Measurements from ENCODE around the gene NRP1. TPM values are rescaled to one million over a fixed set of nuclear protein-coding genes. Genes with fewer than 3 reads are reported as not detected.

Gene NRP1
- total RNA-seq, 1 donor from 2014 or later, result 16.1 TPM

DNA sequence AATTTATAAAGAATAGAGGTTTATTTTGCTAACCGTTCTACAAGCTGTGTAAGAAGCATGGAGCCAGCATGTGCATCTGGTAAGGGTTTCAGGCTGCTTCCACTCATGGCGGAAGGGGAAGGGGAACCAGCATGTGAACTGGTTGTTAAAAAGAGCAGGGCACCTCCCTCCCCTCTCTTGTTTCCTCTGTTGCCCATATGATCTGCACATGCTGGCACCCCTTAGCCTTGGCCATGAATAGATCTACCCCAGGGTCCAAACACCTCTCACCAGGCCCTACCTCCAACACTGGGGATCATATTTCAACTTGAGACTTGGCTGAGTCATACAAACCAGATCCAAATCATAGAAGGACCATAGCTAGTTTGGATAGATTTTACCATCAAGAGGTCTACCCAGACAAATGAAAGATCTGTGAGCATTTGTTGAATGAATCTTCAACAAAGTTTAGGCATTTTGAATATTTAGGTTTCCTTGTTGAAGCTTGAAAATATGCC is 36.0 kb upstream of the NRP1 start:
- no peak overlapping the region for H3K4me3 Mint-ChIP-seq
- TF ChIP-seq, protein P1, sequence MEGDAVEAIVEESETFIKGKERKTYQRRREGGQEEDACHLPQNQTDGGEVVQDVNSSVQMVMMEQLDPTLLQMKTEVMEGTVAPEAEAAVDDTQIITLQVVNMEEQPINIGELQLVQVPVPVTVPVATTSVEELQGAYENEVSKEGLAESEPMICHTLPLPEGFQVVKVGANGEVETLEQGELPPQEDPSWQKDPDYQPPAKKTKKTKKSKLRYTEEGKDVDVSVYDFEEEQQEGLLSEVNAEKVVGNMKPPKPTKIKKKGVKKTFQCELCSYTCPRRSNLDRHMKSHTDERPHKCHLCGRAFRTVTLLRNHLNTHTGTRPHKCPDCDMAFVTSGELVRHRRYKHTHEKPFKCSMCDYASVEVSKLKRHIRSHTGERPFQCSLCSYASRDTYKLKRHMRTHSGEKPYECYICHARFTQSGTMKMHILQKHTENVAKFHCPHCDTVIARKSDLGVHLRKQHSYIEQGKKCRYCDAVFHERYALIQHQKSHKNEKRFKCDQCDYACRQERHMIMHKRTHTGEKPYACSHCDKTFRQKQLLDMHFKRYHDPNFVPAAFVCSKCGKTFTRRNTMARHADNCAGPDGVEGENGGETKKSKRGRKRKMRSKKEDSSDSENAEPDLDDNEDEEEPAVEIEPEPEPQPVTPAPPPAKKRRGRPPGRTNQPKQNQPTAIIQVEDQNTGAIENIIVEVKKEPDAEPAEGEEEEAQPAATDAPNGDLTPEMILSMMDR (conservative IDR thresholded peaks at IDR 0.05), result no peak
- DNase-seq (ENCODE audit: low read depth, low spot score), result no peak
- no peaks in the 10 kb centered on the region for H3K4me1 Mint-ChIP-seq
- no peak overlapping the region for H3K27ac Mint-ChIP-seq (ENCODE audit: unreplicated experiment)
- no peaks in the 10 kb centered on the region for H3K27me3 Mint-ChIP-seq (ENCODE audit: low read depth)
- peaks cover 18% of the 10 kb centered on the region for H3K9me3 Mint-ChIP-seq
- peaks cover 7% of the 10 kb centered on the region for H3K36me3 Mint-ChIP-seq (ENCODE audit: low read depth)

DNA sequence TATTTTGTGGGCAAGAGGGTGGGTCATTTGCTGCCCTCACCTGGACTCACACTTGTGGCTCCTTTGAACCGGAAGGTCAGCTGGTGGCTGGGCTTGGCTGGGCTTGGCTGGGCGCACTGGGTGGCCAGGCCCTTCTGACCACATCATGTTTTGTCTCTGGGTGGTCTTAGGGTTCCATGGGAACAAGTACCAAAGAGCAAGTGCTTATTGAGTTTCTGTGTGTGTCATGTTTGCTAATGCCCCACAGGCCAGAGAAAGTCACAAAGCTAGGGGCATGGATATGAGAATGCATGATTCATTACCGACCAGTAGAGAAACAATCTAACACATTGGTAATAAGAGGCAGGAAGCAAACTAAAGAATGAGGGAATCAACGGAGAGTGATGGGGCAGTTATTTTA is 33.6 kb upstream of the NRP1 start:
- Mint-ChIP-seq H3K9me3 (peaks cover 21% of the 10 kb centered on the region), H3K4me3 (no peak overlapping the region), H3K27me3 (ENCODE audit: low read depth) (no peaks in the 10 kb centered on the region), H3K4me1 (no peaks in the 10 kb centered on the region), H3K36me3 (ENCODE audit: low read depth) (peaks cover 9% of the 10 kb centered on the region), H3K27ac (ENCODE audit: unreplicated experiment) (no peak overlapping the region)
- TF ChIP-seq, protein P1 (conservative IDR thresholded peaks at IDR 0.05), result no peak
- no peak for DNase-seq (ENCODE audit: low read depth, low spot score)

DNA sequence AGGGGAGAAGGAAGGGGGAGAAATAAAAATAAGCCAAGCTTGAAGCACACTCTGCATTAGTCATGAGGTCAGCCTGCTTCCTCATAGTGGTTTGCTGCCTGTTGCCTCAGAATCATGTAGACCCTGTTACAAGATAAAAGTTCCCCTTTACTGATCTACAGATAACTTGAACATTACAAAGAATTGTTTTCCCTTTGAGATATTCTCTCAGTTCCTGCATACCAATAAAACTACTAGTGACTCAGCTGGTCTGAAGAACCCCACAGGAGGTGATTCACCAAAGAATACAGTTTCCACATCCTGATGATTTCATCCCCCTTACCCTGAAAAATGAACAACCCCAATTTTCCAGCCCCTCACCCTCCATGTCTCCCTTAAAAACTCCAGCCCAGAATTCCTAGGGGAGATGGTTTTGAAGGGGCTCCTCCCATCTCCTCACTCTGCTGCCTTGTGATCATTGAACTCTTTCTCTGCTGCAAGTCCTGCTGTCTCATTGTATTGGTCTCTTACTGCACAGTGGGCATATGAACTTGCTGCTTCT is 31.5 kb upstream of the NRP1 start:
- H3K4me3 Mint-ChIP-seq, result no peak overlapping the region
- peaks cover 9% of the 10 kb centered on the region for H3K36me3 Mint-ChIP-seq (ENCODE audit: low read depth)
- TF ChIP-seq, protein P1 (conservative IDR thresholded peaks at IDR 0.05), result no peak
- no peak overlapping the region for H3K27ac Mint-ChIP-seq (ENCODE audit: unreplicated experiment)
- H3K4me1 Mint-ChIP-seq, result no peaks in the 10 kb centered on the region
- no peak for DNase-seq (ENCODE audit: low read depth, low spot score)
- H3K9me3 Mint-ChIP-seq, result peaks cover 23% of the 10 kb centered on the region
- H3K27me3 Mint-ChIP-seq (ENCODE audit: low read depth), result no peaks in the 10 kb centered on the region

DNA sequence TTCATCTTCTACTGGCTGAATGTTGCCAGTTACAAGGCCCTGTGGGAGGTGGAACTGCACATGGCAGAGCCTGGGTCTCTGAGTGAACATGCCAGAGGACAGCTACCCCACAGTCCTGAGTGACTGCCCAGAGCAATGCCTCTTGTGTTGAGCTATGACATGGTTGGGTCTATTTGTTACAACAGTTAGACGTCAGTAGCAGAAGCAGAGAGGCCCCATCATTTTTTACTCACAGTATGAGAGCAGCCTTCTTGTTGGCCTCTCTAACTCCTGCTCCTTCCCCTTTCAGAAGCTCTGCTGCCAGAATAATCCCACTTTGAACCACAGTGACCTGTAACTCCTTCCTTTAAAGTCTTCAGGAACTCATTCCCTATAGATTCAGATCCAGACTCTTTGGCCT is 30.8 kb upstream of the NRP1 start:
- no peak for DNase-seq (ENCODE audit: low read depth, low spot score)
- H3K9me3 Mint-ChIP-seq, result peaks cover 26% of the 10 kb centered on the region
- H3K4me3 Mint-ChIP-seq, result no peak overlapping the region
- TF ChIP-seq, protein P1 (conservative IDR thresholded peaks at IDR 0.05), result no peak
- H3K27me3 Mint-ChIP-seq (ENCODE audit: low read depth), result no peaks in the 10 kb centered on the region
- peaks cover 9% of the 10 kb centered on the region for H3K36me3 Mint-ChIP-seq (ENCODE audit: low read depth)
- H3K4me1 Mint-ChIP-seq, result no peaks in the 10 kb centered on the region
- H3K27ac Mint-ChIP-seq (ENCODE audit: unreplicated experiment), result no peak overlapping the region

DNA sequence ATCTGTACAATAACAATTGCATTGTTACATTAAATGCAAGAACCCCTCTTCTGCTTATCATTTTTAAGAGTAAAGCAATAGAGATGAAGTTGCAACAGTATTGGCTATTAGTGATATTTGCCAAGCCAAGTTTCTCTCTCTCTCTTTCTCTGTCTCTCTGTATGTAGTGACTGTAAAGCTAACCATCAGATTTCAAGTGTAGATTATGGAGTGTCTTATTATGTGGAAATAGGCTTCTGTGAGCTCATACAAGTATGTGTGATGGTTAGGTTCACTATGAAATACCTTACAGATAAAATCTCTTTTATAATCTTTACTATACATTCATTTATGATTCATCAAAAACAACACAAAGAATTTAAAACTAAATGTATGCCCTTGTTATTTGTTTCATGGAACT is 28.6 kb upstream of the NRP1 start:
- H3K4me3 Mint-ChIP-seq, result no peak overlapping the region
- H3K27ac Mint-ChIP-seq (ENCODE audit: unreplicated experiment), result no peak overlapping the region
- TF ChIP-seq, protein P1 (conservative IDR thresholded peaks at IDR 0.05), result no peak
- H3K27me3 Mint-ChIP-seq (ENCODE audit: low read depth), result no peaks in the 10 kb centered on the region
- no peak for DNase-seq (ENCODE audit: low read depth, low spot score)
- peaks cover 7% of the 10 kb centered on the region for H3K36me3 Mint-ChIP-seq (ENCODE audit: low read depth)
- H3K9me3 Mint-ChIP-seq, result peaks cover 23% of the 10 kb centered on the region
- H3K4me1 Mint-ChIP-seq, result no peaks in the 10 kb centered on the region

Data from neural crest cell (in vitro differentiated cells).